GM12891 (cell line): ENCODE data around the gene TIAM2.

ENCODE experiments used
- POLR2AphosphoS5 ChIP-seq: IDR thresholded peaks from 2 replicates; pipeline ENCODE4 v1.6.1; 2011; ENCODE audit warnings: low read depth, low read length, control low read depth
- POU2F2 ChIP-seq: IDR thresholded peaks from 2 replicates; pipeline ENCODE4 v1.6.1; 2011; ENCODE audit warnings: low read depth, mild to moderate bottlenecking, control low read depth, low read length, moderate library complexity
- TAF1 ChIP-seq: IDR thresholded peaks from 2 replicates; pipeline ENCODE4 v1.6.1; 2011; ENCODE audit warnings: low read depth, low read length, control low read depth

GRCh38 chr6:155143029-155143577, 148.0 kb downstream of the TIAM2 start:
- no peak for TF ChIP-seq POU2F2
- TF ChIP-seq POLR2AphosphoS5 = no peak
- no peak for TF ChIP-seq TAF1
